Neuronal stem cell (in vitro differentiated cells): ENCODE data around the gene TPPP. TPM values are rescaled to one million over a fixed set of nuclear protein-coding genes. Genes with fewer than 3 reads are reported as not detected.
"Not testable (repeated sequence)": the region's sequence is repeated elsewhere in the genome, so short reads cannot be mapped to it uniquely, and the experiment has no call there.

Source experiments
- DNase-seq: peaks from one replicate; pipeline ENCODE4 v3.0.0-alpha.2; 2013; ENCODE audit warnings: low spot score
- H2AFZ ChIP-seq: one replicate; pipeline ENCODE4 v1.6.1; 2013; ENCODE audit warnings: mild to moderate bottlenecking, low read length, inconsistent platforms
- H2AK5ac ChIP-seq: 2 replicates; pipeline ENCODE4 v1.6.1; 2013; ENCODE audit warnings: low read depth, mild to moderate bottlenecking, inconsistent platforms, low read length, moderate library complexity, mixed read lengths
- H2BK120ac ChIP-seq: 2 replicates; pipeline ENCODE4 v1.6.1; 2013; ENCODE audit warnings: low read depth, mild to moderate bottlenecking, inconsistent platforms, low read length, moderate library complexity, mixed read lengths
- H2BK12ac ChIP-seq: one replicate; pipeline ENCODE4 v1.6.1; 2013; ENCODE audit warnings: low read length, inconsistent platforms
- H2BK15ac ChIP-seq: 2 replicates; pipeline ENCODE4 v1.6.1; 2013; ENCODE audit warnings: mild to moderate bottlenecking, low read length, inconsistent platforms, mixed read lengths
- H2BK5ac ChIP-seq: one replicate; pipeline ENCODE4 v1.6.1; 2013; ENCODE audit warnings: inconsistent platforms, mild to moderate bottlenecking, low read length, moderate library complexity
- H3K14ac ChIP-seq: one replicate; pipeline ENCODE4 v1.6.1; 2013; ENCODE audit warnings: low read length, inconsistent platforms
- H3K18ac ChIP-seq: 2 replicates; pipeline ENCODE4 v1.6.1; 2013; ENCODE audit warnings: low read length, inconsistent platforms
- H3K23ac ChIP-seq: 2 replicates; pipeline ENCODE4 v1.6.1; 2013; ENCODE audit warnings: low read depth, mild to moderate bottlenecking, mixed read lengths, low read length, inconsistent platforms; ENCODE audit not compliant: poor library complexity
- H3K27ac ChIP-seq: replicated peaks from 3 replicates; pipeline ENCODE4 v1.5.1; 2013; ENCODE audit warnings: low read length, inconsistent platforms
- H3K27me3 ChIP-seq, 3 experiments: 2 replicates each; pipeline ENCODE4 v1.6.1; 2013; ENCODE audit warnings: low read length in 3 of 3, mild to moderate bottlenecking in 2 of 3, inconsistent platforms in 1 of 3, low read depth in 1 of 3, mixed read lengths in 1 of 3, moderate library complexity in 1 of 3; ENCODE audit not compliant: control insufficient read depth in 3 of 3, insufficient read depth in 3 of 3
- H3K36me3 ChIP-seq, 2 donors: replicated peaks in 1 of 2; 2 replicates each; pipeline ENCODE4 v1.6.1; 2013; ENCODE audit warnings: low read length in 2 of 2; ENCODE audit not compliant: control insufficient read depth in 2 of 2, insufficient read depth in 2 of 2
- H3K4ac ChIP-seq: 2 replicates; pipeline ENCODE4 v1.6.1; 2013; ENCODE audit warnings: inconsistent platforms, mild to moderate bottlenecking, low read length, moderate library complexity
- H3K4me1 ChIP-seq, 2 donors: 1 replicate in 1 of 2; 2 replicates in 1 of 2; pipeline ENCODE4 v1.6.1; 2013; ENCODE audit warnings: low read length in 2 of 2, low read depth in 1 of 2; ENCODE audit not compliant: control insufficient read depth in 2 of 2, insufficient read depth in 1 of 2
- H3K4me2 ChIP-seq: one replicate; pipeline ENCODE4 v1.6.1; 2013; ENCODE audit warnings: mild to moderate bottlenecking, low read length, inconsistent platforms; ENCODE audit not compliant: insufficient read depth, poor library complexity, severe bottlenecking
- H3K4me3 ChIP-seq, 2 donors: 2 replicates each; pipeline ENCODE4 v1.5.1; 2013; ENCODE audit warnings: low read length in 2 of 2, mild to moderate bottlenecking in 2 of 2, inconsistent platforms in 1 of 2, moderate library complexity in 1 of 2
- H3K79me1 ChIP-seq: one replicate; pipeline ENCODE4 v1.6.1; 2013; ENCODE audit warnings: low read depth, mild to moderate bottlenecking, inconsistent platforms, low read length, moderate library complexity
- H3K9ac ChIP-seq: one replicate; pipeline ENCODE4 v1.6.1; 2013; ENCODE audit warnings: mild to moderate bottlenecking, low read depth, low read length, inconsistent platforms; ENCODE audit not compliant: poor library complexity
- H3K9me3 ChIP-seq, 2 donors: replicated peaks in 1 of 2; 2 replicates each; pipeline versions ENCODE3 to v1.6.1; 2013; ENCODE audit warnings: low read length in 2 of 2, mild to moderate bottlenecking in 2 of 2, inconsistent platforms in 1 of 2, low read depth in 1 of 2, mixed read lengths in 1 of 2, moderate library complexity in 1 of 2; ENCODE audit not compliant: control insufficient read depth in 2 of 2, insufficient read depth in 1 of 2
- H4K8ac ChIP-seq: one replicate; pipeline ENCODE4 v1.6.1; 2013; ENCODE audit warnings: low read depth, mild to moderate bottlenecking, inconsistent platforms, low read length, moderate library complexity
- H4K91ac ChIP-seq: one replicate; pipeline ENCODE4 v1.6.1; 2013; ENCODE audit warnings: low read length, low read depth, mild to moderate bottlenecking, inconsistent platforms; ENCODE audit not compliant: poor library complexity
- WGBS, 2 donors: extraction: QIAGEN DNeasy Blood & Tissue Kit; methylation state at CpG; one replicate each; pipeline ENCODE4 v1.1.7; 2013; ENCODE audit warnings: missing lambda C conversion rate in 2 of 2, mixed read lengths in 1 of 2; ENCODE audit not compliant: insufficient read length in 2 of 2, insufficient replicate concordance in 1 of 2; ENCODE audit errors: extremely low coverage in 2 of 2; 5-methylcytosine and 5-hydroxymethylcytosine counted together
- polyA plus RNA-seq, 2 experiments: library from polyadenylated mRNA; stranded (reverse); fragments of 200-250 nt; gene quantifications; one replicate each; pipeline ENCODE4 v1.2.3, GENCODE V29; 2013

The TPPP gene
- 2.2 TPM for polyA plus RNA-seq (2013, experiment 1 of 2)
- 2.1 TPM for polyA plus RNA-seq (2013, experiment 2 of 2)

DNA sequence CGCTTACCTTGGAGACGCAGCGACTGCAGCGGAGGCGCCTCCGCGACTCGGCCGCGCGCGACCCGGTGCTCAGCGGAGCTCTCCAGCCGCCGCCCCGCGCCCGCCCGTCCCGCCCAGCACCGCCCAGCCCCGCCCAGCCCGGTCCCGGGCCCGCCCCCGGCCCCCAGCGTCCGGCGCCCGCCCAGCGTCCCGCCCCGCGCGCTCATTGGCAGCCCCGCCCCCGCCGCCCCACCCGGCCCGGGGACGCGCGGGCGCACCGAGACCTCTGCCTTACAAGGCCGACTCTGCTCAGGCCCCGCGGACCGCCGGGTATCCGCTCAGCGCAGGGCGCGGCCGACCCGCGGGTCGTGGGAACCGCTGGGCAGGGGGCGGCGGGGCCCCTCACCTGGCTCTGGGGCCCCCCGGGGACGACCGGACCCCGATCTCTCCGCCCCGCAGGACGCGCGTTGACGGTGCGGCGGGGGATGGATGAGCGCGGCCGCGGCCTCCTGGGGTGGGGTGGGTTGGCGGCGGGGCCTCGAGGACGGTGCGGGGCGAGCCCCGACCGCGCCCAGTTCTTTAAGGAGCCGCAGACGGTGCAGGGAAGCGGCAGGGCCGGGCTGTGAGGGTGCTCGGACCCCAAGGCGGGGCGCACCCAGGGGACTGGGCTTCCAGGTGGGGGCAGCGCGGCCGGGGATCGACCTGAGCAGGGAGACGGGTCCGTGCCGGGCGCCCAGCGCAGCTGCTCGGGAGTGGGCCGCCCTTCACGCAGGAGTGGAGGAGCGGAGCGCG lies at the start of gene TPPP:
Gene TPPP, minus strand, starts transcription at position 82 of the 771 bp plus-strand sequence. CDS start 15,292 bp downstream, outside the sequence.
- H3K14ac ChIP-seq, H3K23ac ChIP-seq, H4K8ac ChIP-seq, H2BK15ac ChIP-seq, H3K36me3 ChIP-seq, H3K9me3 ChIP-seq, H2BK12ac ChIP-seq, H3K27ac ChIP-seq, H2AK5ac ChIP-seq, H3K4me1 ChIP-seq, H3K4ac ChIP-seq, H2BK120ac ChIP-seq, H4K91ac ChIP-seq, H3K79me1 ChIP-seq, H2BK5ac ChIP-seq: not testable (repeated sequence)
- Histone ChIP-seq H2AFZ (peak within 1 kb of the TSS; percentile 86), H3K9ac (peak within 1 kb of the TSS; percentile 44), H3K18ac (peak within 1 kb of the TSS; percentile 76), H3K4me2 (peak within 1 kb of the TSS; percentile 62), H3K27me3 (peaks cover 0 to 10% (median 0%) of the 10 kb centered on the region in 3 experiments), H3K4me3 (peak within 1 kb of the TSS; percentile 53 to 81)
- no CpG with 5 or more reads among the region's 109 CpGs for WGBS, 2 donors
- peak; percentile 67 for DNase-seq

GRCh38 chr5:742276-742675 lies 49.1 kb upstream of the TPPP start:
- not testable (repeated sequence) for H2BK5ac ChIP-seq, H3K4ac ChIP-seq, H3K23ac ChIP-seq, H2AK5ac ChIP-seq, H3K27me3 ChIP-seq, H3K27ac ChIP-seq, H2BK12ac ChIP-seq, H3K14ac ChIP-seq, H4K8ac ChIP-seq, H4K91ac ChIP-seq, H3K4me2 ChIP-seq, H3K9me3 ChIP-seq, H2BK15ac ChIP-seq, H3K18ac ChIP-seq, H2AFZ ChIP-seq, H2BK120ac ChIP-seq, H3K79me1 ChIP-seq, H3K4me3 ChIP-seq, H3K4me1 ChIP-seq, DNase-seq, H3K36me3 ChIP-seq, H3K9ac ChIP-seq
- WGBS, 2 donors: no CpG with 5 or more reads among the region's 6 CpGs

GRCh38 chr5:734145-734544 lies 41.0 kb upstream of the TPPP start:
- not testable (repeated sequence) for H4K8ac ChIP-seq, H2BK120ac ChIP-seq, H3K27ac ChIP-seq, H3K9ac ChIP-seq, H4K91ac ChIP-seq, H2AFZ ChIP-seq, H3K9me3 ChIP-seq, H3K4me1 ChIP-seq, H2BK12ac ChIP-seq, H2BK5ac ChIP-seq, H3K4me2 ChIP-seq, H3K79me1 ChIP-seq, H3K23ac ChIP-seq, H3K27me3 ChIP-seq, DNase-seq, H3K4me3 ChIP-seq, H2AK5ac ChIP-seq, H2BK15ac ChIP-seq, H3K4ac ChIP-seq, H3K14ac ChIP-seq
- Histone ChIP-seq H3K36me3 (peaks cover 0 to 26% of the 10 kb centered on the region in 2 donors), H3K18ac (peak overlapping the region; percentile 38)
- WGBS, 2 donors: no CpG with 5 or more reads among the region's 1 CpG

DNA sequence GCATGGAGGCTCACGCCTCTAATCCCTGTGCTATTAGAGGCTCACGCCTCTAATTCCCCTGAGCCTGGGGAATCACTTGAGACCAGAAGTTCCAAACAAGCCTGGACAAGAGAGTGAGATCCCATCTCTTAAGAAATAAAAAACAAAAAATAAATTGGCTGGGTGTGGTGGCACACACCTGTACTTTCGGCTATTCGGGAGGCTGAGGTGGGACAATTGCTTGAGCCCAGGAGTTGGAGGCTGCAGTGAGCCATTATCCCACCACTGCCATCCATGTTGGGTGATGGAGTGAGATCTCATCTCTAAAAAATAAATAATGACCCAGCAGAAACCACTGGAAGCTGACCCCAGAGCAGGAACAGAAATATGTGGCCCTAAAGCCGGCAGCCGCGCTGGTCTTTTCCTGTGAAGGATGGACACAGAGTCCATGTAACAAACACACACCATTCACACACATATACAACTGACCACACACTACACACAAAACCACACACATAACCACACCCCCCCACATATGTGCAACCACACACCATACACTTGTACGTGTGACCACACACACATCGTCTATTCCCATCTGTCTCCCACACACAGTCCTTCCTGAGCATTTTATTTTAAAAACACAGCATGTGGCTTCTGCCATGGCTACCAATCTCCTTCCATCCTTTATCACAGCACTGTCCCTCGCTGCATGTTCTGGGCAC lies 39.8 kb upstream of the TPPP start:
- not testable (repeated sequence) for H3K9me3 ChIP-seq, H3K27ac ChIP-seq, H3K9ac ChIP-seq, H4K91ac ChIP-seq, H2BK5ac ChIP-seq, H4K8ac ChIP-seq, H3K18ac ChIP-seq, H2AFZ ChIP-seq, H3K79me1 ChIP-seq, H2BK15ac ChIP-seq, H2BK12ac ChIP-seq, H2BK120ac ChIP-seq, H3K4me3 ChIP-seq, H3K4ac ChIP-seq, DNase-seq, H3K4me2 ChIP-seq, H3K23ac ChIP-seq, H3K4me1 ChIP-seq, H3K27me3 ChIP-seq
- Histone ChIP-seq H2AK5ac (peak overlapping the region; percentile 5), H3K36me3 (peaks cover 0 to 26% of the 10 kb centered on the region in 2 donors), H3K14ac (peak overlapping the region; percentile 28)
- no CpG with 5 or more reads among the region's 10 CpGs for WGBS, 2 donors
